ENCODE data around the gene DPM3. TPM values are rescaled to one million over a fixed set of nuclear protein-coding genes. Genes with fewer than 3 reads are reported as not detected.

DPM3 gene
- total and polyA plus RNA-seq, 2 of the 13 experiments (the other 11 are each of a cell fraction or from before 2014, with no cell fraction given): 23.2 to 53.4 TPM

DNA sequence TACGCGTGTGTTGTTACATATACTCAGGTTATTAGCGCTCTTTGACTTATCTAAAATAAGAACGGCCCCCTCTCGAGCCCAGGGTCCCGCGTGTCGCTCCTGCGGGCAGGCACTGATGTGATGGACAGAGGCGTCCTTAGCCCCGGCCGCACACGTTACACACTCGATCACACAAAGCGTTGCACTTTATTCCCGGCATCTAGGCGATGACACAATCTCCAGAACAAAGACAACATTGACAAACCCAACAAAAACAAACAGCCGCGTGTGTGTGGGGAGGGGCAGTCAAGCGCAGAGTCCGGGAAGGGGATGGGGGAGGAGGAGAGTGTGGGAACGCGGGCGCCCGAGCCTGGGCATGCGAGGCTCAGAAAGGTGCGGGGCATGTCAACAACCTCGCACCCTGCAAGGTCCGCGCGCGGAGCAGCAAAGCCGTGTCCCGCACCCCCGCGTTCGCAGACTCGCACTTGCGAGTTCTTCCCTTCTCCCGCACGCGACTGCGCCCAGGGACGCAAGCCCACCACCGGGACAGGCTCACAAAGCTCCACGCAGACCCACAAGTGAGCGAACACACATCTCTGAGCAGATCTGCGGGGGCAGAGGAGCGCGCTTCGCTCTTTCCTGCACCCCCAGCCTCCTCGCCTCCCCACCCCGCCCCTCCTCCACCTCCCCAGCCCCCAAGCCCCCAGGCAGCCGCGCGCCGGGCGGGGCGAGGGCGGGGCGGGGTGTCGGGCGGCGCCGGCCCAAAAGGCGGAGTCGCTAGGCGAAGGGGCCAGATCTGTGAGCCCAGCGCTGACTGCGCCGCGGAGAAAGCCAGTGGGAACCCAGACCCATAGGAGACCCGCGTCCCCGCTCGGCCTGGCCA lies 13.0 kb downstream of the DPM3 start, which contains the start of gene EFNA1 (continued):
- TF ChIP-seq ZKSCAN1 (IDR thresholded peaks at IDR 0.05; ENCODE audit: low read length) (no peak), ZNF580 (CRISPR knock-in tag; IDR thresholded peaks at IDR 0.05; ENCODE audit: borderline replicate concordance, low read depth) (peak; percentile 88; the same call in 1 of the 2 replicates), BORCS8-MEF2B (CRISPR knock-in tag; IDR thresholded peaks at IDR 0.05) (peak; percentile 58), MZF1 (CRISPR knock-in tag; IDR thresholded peaks at IDR 0.05; ENCODE audit: borderline replicate concordance) (no peak), RBFOX2 (IDR thresholded peaks at IDR 0.05; ENCODE audit: low read depth, low read length) (peak; percentile 95), FOXK1 (CRISPR knock-in tag; IDR thresholded peaks at IDR 0.05; ENCODE audit: borderline replicate concordance, low read depth) (peak; percentile 98), ONECUT2 (CRISPR knock-in tag; IDR thresholded peaks at IDR 0.05) (peak; percentile 35; the same call in 1 of the 2 replicates), ZNF773 (CRISPR knock-in tag; IDR thresholded peaks at IDR 0.05; ENCODE audit: borderline replicate concordance) (no peak), RAD21 (CRISPR knock-in tag; IDR thresholded peaks at IDR 0.05) (peak; percentile 18), XRCC5 (optimal IDR thresholded peaks at IDR 0.05; ENCODE audit: low read length) (peak; percentile 88), ZNF615 (CRISPR knock-in tag; IDR thresholded peaks at IDR 0.05; ENCODE audit: borderline replicate concordance) (peak; percentile 24; the same call in 1 of the 2 replicates), ZNF746 (CRISPR knock-in tag; IDR thresholded peaks at IDR 0.05) (peak; percentile 99), ZNF451 (CRISPR knock-in tag; IDR thresholded peaks at IDR 0.05) (peak; percentile 38; the same call in 1 of the 2 replicates), ZNF572 (CRISPR knock-in tag; IDR thresholded peaks at IDR 0.05) (no peak), GTF2F1 (IDR thresholded peaks at IDR 0.05; ENCODE audit: low read length) (peak; percentile 69; the same call in 1 of the 2 replicates), ZNF318 (CRISPR knock-in tag; IDR thresholded peaks at IDR 0.05) (peak; percentile 30; the same call in 1 of the 2 replicates), HNF4A (CRISPR knock-in tag; IDR thresholded peaks at IDR 0.05) (peak; percentile 98), SSRP1 (CRISPR knock-in tag; IDR thresholded peaks at IDR 0.05) (no peak), TAF1 (CRISPR knock-in tag; IDR thresholded peaks at IDR 0.05) (peak; percentile 90)
- TF ChIP-seq, protein P1, sequence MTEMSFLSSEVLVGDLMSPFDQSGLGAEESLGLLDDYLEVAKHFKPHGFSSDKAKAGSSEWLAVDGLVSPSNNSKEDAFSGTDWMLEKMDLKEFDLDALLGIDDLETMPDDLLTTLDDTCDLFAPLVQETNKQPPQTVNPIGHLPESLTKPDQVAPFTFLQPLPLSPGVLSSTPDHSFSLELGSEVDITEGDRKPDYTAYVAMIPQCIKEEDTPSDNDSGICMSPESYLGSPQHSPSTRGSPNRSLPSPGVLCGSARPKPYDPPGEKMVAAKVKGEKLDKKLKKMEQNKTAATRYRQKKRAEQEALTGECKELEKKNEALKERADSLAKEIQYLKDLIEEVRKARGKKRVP (CRISPR knock-in tag; IDR thresholded peaks at IDR 0.05): peak in 1 of 2 experiments; percentile 89; a peak in 2 of 4 replicates
